CD4-positive, alpha-beta T cell treated with Interleukin-17A for 4 hours (primary cell): ENCODE data around the gene EMB.
"Not testable (repeated sequence)": the region's sequence is repeated elsewhere in the genome, so short reads cannot be mapped to it uniquely, and the experiment has no call there.

ENCODE experiments used
- DNase-seq: peaks from one replicate; pipeline ENCODE4 v3.0.0-alpha.2; 2020; ENCODE audit warnings: mixed read lengths

Gene EMB

GRCh38 chr5:50421184-50421950 lies 19.7 kb downstream of the EMB start:
- not testable (repeated sequence) for DNase-seq

- no peak for DNase-seq
Observed at GRCh38 chr5:50420343-50420935, 20.6 kb downstream of the EMB start.

- DNase-seq = not testable (repeated sequence)
Observed at GRCh38 chr5:50419656-50420055, 21.4 kb downstream of the EMB start.

- DNase-seq = not testable (repeated sequence)
Observed at GRCh38 chr5:50416637-50417036, 24.5 kb downstream of the EMB start.

GRCh38 chr5:50415912-50416311 lies 25.2 kb downstream of the EMB start:
- peak; percentile 43 for DNase-seq

- DNase-seq = not testable (repeated sequence)
Observed at GRCh38 chr5:50410932-50411331, 30.2 kb downstream of the EMB start.

GRCh38 chr5:50406877-50407276 lies 34.2 kb downstream of the EMB start:
- DNase-seq = no peak

GRCh38 chr5:50401336-50401735 lies 39.8 kb downstream of the EMB start:
- no peak for DNase-seq

GRCh38 chr5:50393925-50394609 lies 47.0 kb downstream of the EMB start:
- DNase-seq = not testable (repeated sequence)

- not testable (repeated sequence) for DNase-seq
Observed at GRCh38 chr5:50392289-50392688, 48.8 kb downstream of the EMB start.

- not testable (repeated sequence) for DNase-seq
Observed at GRCh38 chr5:50384381-50384780, 56.7 kb downstream of the EMB start.

GRCh38 chr5:50376696-50377095 lies 64.4 kb downstream of the EMB start:
- not testable (repeated sequence) for DNase-seq

GRCh38 chr5:50369287-50370033 lies 71.6 kb downstream of the EMB start:
- not testable (repeated sequence) for DNase-seq

- DNase-seq = no peak
Observed at GRCh38 chr5:50365426-50366251, 75.4 kb downstream of the EMB start.

GRCh38 chr5:50364535-50365309 lies 76.4 kb downstream of the EMB start:
- DNase-seq = not testable (repeated sequence)

- DNase-seq = no peak
Observed at GRCh38 chr5:50359187-50359586, 81.9 kb downstream of the EMB start.

GRCh38 chr5:50352382-50352781 lies 88.7 kb downstream of the EMB start:
- DNase-seq = no peak
